Measurements from ENCODE around the gene PIM3. TPM values are rescaled to one million over a fixed set of nuclear protein-coding genes. Genes with fewer than 3 reads are reported as not detected.

PIM3 gene
- total and polyA plus RNA-seq, 2 of the 8 experiments (the other 6 are each of a cell fraction or from before 2014, with no cell fraction given), result 22.6 to 30.0 TPM

DNA sequence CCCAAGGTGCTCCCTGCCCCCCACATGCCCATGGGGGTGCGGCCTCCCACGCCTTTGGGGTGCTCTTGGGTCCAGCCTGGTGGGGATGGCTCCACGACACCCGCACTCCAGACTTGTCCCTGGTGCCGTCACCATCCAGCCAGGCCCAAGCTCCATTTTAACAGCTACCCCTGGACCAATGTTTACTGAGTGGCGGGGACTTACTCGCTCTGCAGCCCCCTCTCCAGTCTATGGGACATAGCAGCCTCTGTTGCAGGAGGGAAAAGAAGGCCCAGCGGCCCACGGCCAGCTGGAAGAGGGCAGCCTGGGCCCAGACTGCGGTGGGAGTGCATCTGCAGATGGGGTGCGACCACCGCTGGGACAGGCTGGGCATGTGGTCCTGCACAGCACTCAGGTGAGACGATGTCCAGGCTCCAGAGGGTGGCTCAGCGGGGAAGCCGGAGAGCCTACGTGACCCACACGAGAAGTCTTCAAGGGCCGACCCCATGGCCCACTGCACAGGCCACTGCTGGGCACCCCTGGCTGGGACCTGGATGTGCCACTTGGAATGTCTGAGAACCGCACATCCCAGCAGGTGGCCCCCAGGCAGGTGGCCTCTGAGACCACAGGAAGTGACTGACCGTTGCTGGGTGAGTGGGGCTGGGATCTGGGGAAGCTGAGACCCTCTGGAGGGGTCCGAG, 33.9 kb downstream of the PIM3 start:
- H3K56ac ChIP-seq (replicated peaks; ENCODE audit: insufficient read length, low read depth, low read length), result no peak overlapping the region
- H3K27ac ChIP-seq (ENCODE audit: low read depth, low read length), result no peak overlapping the region
- H3K23me2 ChIP-seq (ENCODE audit: low read depth, low read length), result peaks cover 10% of the 10 kb centered on the region
- peak in 1 of 2 experiments; percentile 41 for DNase-seq (ENCODE audit: low read depth in 1 of 2, low spot score in 2 of 2)
- no peak overlapping the region for H3K4me2 ChIP-seq (ENCODE audit: insufficient read depth in 1 of 2, low read depth in 2 of 2, low read length in 2 of 2)
- no peak overlapping the region for H4K5ac ChIP-seq (ENCODE audit: insufficient read length, low read depth, low read length)
- WGBS, 2 experiments (ENCODE audit: extremely low coverage in 1 of 2, insufficient coverage in 1 of 2, insufficient read length in 1 of 2, insufficient replicate concordance in 2 of 2, low coverage in 1 of 2, low lambda C conversion rate in 2 of 2, missing lambda C conversion rate in 1 of 2), result 88% methylated on average over 17 of the region's 21 CpGs; no CpG with 5 or more reads in 1 of the 2 experiments
- ChIA-PET CTCF (ENCODE audit: partially characterized antibody) (interaction anchor here (0.6 to 5.2 kb wide), 24 partner anchors 10 to 227 kb away, joined by 3 to 83 read pairs (median 4); no protein-coding TSS in a partner anchor), POLR2A (ENCODE audit: partially characterized antibody) (interaction anchor here (0.7 kb wide), 1 partner anchor 11 kb away, joined by 3 read pairs; no protein-coding TSS in a partner anchor)
- no peak overlapping the region for H3K9ac ChIP-seq (replicated peaks in 1 of 4; ENCODE audit: extremely low read depth in 1 of 4, low read depth in 3 of 4, low read length in 3 of 4)
- H2AFZ ChIP-seq (ENCODE audit: low read length), result no peak overlapping the region
- no peaks in the 10 kb centered on the region for H3K79me1 ChIP-seq (ENCODE audit: low read depth, low read length)
- H4K8ac ChIP-seq (ENCODE audit: extremely low read depth, insufficient read depth, low read length), result no peak overlapping the region
- H2AK5ac ChIP-seq (ENCODE audit: low read depth, low read length), result no peak overlapping the region
- H2BK5ac ChIP-seq (ENCODE audit: low read depth, low read length), result no peak overlapping the region
- H3K14ac ChIP-seq (ENCODE audit: insufficient read length), result no peak overlapping the region
- H2BK15ac ChIP-seq (ENCODE audit: low read length), result no peak overlapping the region
- no peaks in the 10 kb centered on the region for H3K36me3 ChIP-seq (ENCODE audit: control insufficient read depth in 2 of 4, insufficient read depth in 4 of 4, low read length in 3 of 4)
- H3K18ac ChIP-seq (ENCODE audit: extremely low read depth, low read length), result no peak overlapping the region
- no peak overlapping the region for H2BK12ac ChIP-seq (ENCODE audit: low read depth, low read length)
- H2BK120ac ChIP-seq (replicated peaks; ENCODE audit: low read depth, low read length), result no peak overlapping the region
- no peak overlapping the region for H3K4ac ChIP-seq (replicated peaks; ENCODE audit: insufficient read length, low read depth, low read length)
- FAIRE-seq, result no peak
- H3K23ac ChIP-seq (ENCODE audit: insufficient read length), result no peak overlapping the region
- H3K27me3 ChIP-seq (replicated peaks in 1 of 4; ENCODE audit: control insufficient read depth in 3 of 4, extremely low read depth in 1 of 4, insufficient read depth in 3 of 4, low read length in 3 of 4), result peaks cover 0 to 6% (median 0%) of the 10 kb centered on the region in 4 experiments; a peak in 2 of 7 replicates
- peaks cover 0 to 10% (median 5%) of the 10 kb centered on the region in 4 experiments; a peak in 4 of 7 replicates for H3K4me1 ChIP-seq (replicated peaks in 1 of 4; ENCODE audit: control insufficient read depth in 3 of 4, insufficient read depth in 4 of 4, low read length in 3 of 4)
- H4K20me1 ChIP-seq (replicated peaks in 1 of 2; ENCODE audit: control insufficient read depth in 1 of 2, insufficient read depth in 2 of 2, low read length in 2 of 2), result peaks cover 2 to 8% of the 10 kb centered on the region in 2 experiments
- no peak overlapping the region for H3K4me3 ChIP-seq (ENCODE audit: extremely low read depth in 1 of 4, insufficient read depth in 2 of 4, low read depth in 3 of 4, low read length in 4 of 4)
- H3K9me3 ChIP-seq (ENCODE audit: insufficient read depth in 2 of 2, low read depth in 1 of 2, low read length in 1 of 2), result peaks cover 0 to 14% of the 10 kb centered on the region in 2 experiments; a peak in 1 of 4 replicates
- no peaks in the 10 kb centered on the region for H3K79me2 ChIP-seq (ENCODE audit: control insufficient read depth in 1 of 2, insufficient read depth in 2 of 2, low read length in 2 of 2)
- no peak overlapping the region for H4K91ac ChIP-seq (replicated peaks; ENCODE audit: insufficient read length, low read length)
- no peak overlapping the region for H2BK20ac ChIP-seq (ENCODE audit: low read length)
- TF ChIP-seq SAP30 (IDR thresholded peaks at IDR 0.05; ENCODE audit: insufficient read depth, insufficient replicate concordance, low read length) (no peak), MAX (IDR thresholded peaks at IDR 0.05) (no peak), BRCA1 (IDR thresholded peaks at IDR 0.05; ENCODE audit: low read depth, low read length) (no peak), HDAC6 (IDR thresholded peaks at IDR 0.05; ENCODE audit: low read depth, low read length) (no peak), SUZ12 (IDR thresholded peaks at IDR 0.05; ENCODE audit: low read length) (no peak), TAF1 (IDR thresholded peaks at IDR 0.05; ENCODE audit: low read depth, low read length) (no peak), SIN3A (conservative IDR thresholded peaks at IDR 0.05 in 1 of 2, IDR thresholded peaks at IDR 0.05 in 1 of 2; ENCODE audit: low read depth in 1 of 2, low read length in 2 of 2) (no peak), GTF2F1 (IDR thresholded peaks at IDR 0.05; ENCODE audit: borderline replicate concordance, low read depth, low read length) (no peak), POLR2A (IDR thresholded peaks at IDR 0.05; ENCODE audit: control extremely low read depth in 1 of 2, low read depth in 2 of 2, low read length in 2 of 2) (no peak), TCF12 (IDR thresholded peaks at IDR 0.05; ENCODE audit: low read depth, low read length) (no peak), EP300 (IDR thresholded peaks at IDR 0.05; ENCODE audit: borderline replicate concordance in 1 of 2, low read depth in 2 of 2, low read length in 2 of 2) (no peak), GABPA (IDR thresholded peaks at IDR 0.05; ENCODE audit: borderline replicate concordance, insufficient read depth, low read length) (no peak)

Measured in H1 (cell line).